GM21717 (cell line): Measurements from ENCODE around the gene BRIP1.

ENCODE experiments used
- ATAC-seq: cut with Tn5 transposase; IDR thresholded peaks from one replicate; pipeline ENCODE4 v1.9.1; 2021; ENCODE audit warnings: mild to moderate bottlenecking, moderate library complexity; ENCODE audit not compliant: unreplicated experiment

Gene BRIP1

DNA sequence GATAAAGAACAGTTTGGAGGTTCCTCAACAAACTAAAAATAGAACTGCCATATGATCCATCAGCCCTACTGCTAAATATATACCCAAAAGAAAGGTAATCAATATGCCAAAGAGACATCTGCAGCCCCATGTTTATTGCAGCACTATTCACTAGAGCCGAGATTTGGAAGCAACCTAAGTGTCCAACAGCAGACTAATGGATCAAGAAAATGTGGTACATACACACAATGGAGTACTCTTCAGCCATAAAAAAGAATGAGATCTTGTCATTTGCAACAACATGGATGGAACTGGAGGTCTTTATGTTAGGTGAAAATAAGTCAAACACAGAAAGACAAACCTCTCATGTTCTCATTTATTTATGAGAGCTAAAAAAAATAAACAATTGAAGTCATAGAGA lies 223.5 kb downstream of the BRIP1 start:
- ATAC-seq = no peak

DNA sequence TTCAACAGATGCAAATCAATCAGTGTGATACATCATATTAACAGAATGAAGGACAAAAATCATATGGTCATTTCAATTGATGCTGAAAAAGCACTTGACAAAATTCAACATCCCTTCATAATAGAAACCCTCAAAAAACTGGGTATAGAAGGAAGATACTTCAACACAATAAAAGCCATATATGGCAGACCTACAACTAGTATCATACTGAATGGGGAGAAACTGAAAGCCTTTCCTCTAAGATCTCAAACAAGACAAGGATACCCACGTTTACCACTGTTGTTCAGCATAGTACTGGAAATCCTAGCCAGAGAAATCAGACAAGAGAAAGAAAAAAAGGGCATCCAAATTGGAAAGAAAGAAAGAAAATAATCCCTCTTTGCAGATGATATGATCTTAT lies 225.2 kb downstream of the BRIP1 start:
- ATAC-seq = no peak

- ATAC-seq = no peak
These were observed 227.4 kb downstream of the BRIP1 start for GRCh38 chr17:61635913-61636432.

DNA sequence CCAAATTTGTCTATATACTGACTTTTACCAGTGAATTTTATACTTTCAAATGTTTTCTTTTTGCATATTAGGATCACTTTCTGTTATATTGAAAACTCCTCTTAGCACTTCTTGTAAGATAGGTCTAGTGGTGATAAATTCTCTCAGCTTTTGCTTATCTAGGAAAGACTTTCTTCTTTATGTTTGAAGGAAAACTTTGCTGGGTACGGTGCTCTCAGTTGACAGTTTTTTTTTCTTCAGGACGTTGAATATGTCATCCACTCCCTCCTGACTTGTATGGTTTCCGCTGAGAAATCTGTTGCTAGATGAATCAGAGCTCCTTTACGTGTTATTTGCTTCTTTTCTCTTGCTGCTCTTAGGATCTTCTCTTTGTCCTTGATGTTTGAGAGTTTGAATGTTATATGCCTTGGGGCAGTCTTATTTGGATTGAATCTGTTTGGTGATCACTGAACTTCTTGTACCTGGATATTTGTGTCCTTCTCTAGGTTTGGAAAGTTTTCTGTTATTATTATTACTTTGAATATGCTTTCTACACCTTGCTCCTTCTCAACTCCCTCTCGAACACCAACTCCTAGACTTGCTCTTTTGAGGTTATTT lies 228.3 kb downstream of the BRIP1 start:
- no peak for ATAC-seq

DNA sequence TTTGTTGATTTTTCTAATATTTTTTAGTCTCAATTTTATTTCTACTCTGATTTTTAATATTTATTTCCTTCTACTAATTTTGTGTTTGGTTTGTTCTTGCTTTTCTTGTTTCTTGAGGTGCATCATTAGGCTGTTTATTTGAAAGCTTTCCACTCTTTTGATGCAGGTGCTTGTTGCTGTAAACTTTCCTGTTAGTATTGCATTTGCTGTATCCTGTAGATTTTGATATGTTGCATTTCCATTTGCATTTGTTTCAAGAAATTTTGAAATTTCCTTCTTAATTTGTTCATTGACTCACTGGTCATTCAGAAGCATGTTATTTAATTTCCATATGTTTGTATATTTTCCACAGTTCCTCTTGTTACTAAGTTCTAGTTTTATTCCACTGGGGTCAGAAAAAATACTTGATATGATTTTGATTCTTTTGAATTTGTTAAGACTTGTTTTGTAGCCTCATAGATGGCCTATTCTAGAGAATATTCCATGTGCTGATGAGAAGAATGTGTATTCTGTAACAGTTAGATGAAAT lies 229.3 kb downstream of the BRIP1 start:
- ATAC-seq = no peak

DNA sequence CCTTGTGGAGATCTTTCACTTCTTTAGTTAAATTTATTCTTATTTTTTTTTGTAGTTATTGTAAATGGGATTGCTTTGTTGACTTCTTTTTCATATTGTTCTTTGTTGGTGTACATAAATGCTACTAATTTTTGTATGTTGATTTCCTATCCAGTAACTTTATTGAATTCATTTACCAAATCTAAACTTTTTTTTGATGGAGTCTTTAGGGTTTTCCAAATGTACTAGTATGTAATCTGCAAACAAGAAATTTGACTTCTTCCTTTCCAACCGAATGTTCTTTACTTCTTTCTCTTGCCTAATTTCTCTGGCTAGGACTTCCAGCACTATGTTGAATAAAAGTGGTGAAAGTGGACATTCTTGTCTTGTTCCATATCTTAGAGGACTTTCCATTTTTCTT lies 230.5 kb downstream of the BRIP1 start:
- no peak for ATAC-seq

DNA sequence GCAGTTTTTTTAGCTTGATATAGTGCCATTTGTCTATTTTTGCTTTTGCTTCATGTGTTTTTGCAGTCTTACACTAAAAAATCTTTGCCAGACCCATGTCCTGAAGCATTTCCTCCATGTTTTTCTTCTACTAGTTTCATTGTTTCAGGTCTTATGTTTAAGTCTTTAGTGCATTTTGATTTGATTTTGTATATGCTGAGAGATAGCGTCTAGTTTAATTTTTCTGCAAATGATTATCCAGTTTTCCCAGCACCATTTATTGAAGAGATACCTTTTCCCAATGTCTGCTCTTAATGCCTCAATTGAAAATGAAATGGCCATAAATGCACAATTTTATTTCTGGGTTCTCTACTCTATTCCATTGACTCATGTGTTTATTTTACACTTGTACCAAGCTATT lies 231.5 kb downstream of the BRIP1 start:
- ATAC-seq = no peak
